Measurements from ENCODE around the gene FHIT. TPM values are rescaled to one million over a fixed set of nuclear protein-coding genes. Genes with fewer than 3 reads are reported as not detected.

FHIT gene
- total RNA-seq, 1 donor, result 16.9 TPM

- Histone ChIP-seq H3K9me3 (ENCODE audit: low read depth, low read length) (no peaks in the 10 kb centered on the region), H3K4me3 (ENCODE audit: low read length) (no peak overlapping the region), H3K27me3 (ENCODE audit: insufficient read depth, low read length) (no peaks in the 10 kb centered on the region), H3K4me1 (ENCODE audit: insufficient read depth, low read length) (no peaks in the 10 kb centered on the region)
These were observed 1164.4 kb downstream of the FHIT start for GRCh38 chr3:60086811-60087210.

- Histone ChIP-seq H3K4me3 (ENCODE audit: low read length) (no peak overlapping the region), H3K4me1 (ENCODE audit: insufficient read depth, low read length) (peaks cover 8% of the 10 kb centered on the region), H3K9me3 (ENCODE audit: low read depth, low read length) (no peaks in the 10 kb centered on the region), H3K27me3 (ENCODE audit: insufficient read depth, low read length) (no peaks in the 10 kb centered on the region)
These were observed 1165.6 kb downstream of the FHIT start for GRCh38 chr3:60085649-60086048.

GRCh38 chr3:60081381-60082095 lies 1169.7 kb downstream of the FHIT start:
- H3K27me3 ChIP-seq (ENCODE audit: insufficient read depth, low read length), result no peaks in the 10 kb centered on the region
- H3K9me3 ChIP-seq (ENCODE audit: low read depth, low read length), result no peaks in the 10 kb centered on the region
- peaks cover 8% of the 10 kb centered on the region for H3K4me1 ChIP-seq (ENCODE audit: insufficient read depth, low read length)
- H3K4me3 ChIP-seq (ENCODE audit: low read length), result no peak overlapping the region

- no peaks in the 10 kb centered on the region for H3K27me3 ChIP-seq (ENCODE audit: insufficient read depth, low read length)
- H3K9me3 ChIP-seq (ENCODE audit: low read depth, low read length), result no peaks in the 10 kb centered on the region
- peaks cover 8% of the 10 kb centered on the region for H3K4me1 ChIP-seq (ENCODE audit: insufficient read depth, low read length)
- peak overlapping the region; percentile 21 for H3K4me3 ChIP-seq (ENCODE audit: low read length)
These were observed 1170.6 kb downstream of the FHIT start for GRCh38 chr3:60080648-60081047.

- Histone ChIP-seq H3K27me3 (ENCODE audit: insufficient read depth, low read length) (no peaks in the 10 kb centered on the region), H3K9me3 (ENCODE audit: low read depth, low read length) (no peaks in the 10 kb centered on the region), H3K4me1 (ENCODE audit: insufficient read depth, low read length) (peaks cover 8% of the 10 kb centered on the region), H3K4me3 (ENCODE audit: low read length) (peak overlapping the region; percentile 7)
These were observed 1172.2 kb downstream of the FHIT start for GRCh38 chr3:60079076-60079475.

- no peak overlapping the region for H3K4me3 ChIP-seq (ENCODE audit: low read length)
- no peaks in the 10 kb centered on the region for H3K27me3 ChIP-seq (ENCODE audit: insufficient read depth, low read length)
- no peaks in the 10 kb centered on the region for H3K9me3 ChIP-seq (ENCODE audit: low read depth, low read length)
- H3K4me1 ChIP-seq (ENCODE audit: insufficient read depth, low read length), result peaks cover 7% of the 10 kb centered on the region
These were observed 1174.9 kb downstream of the FHIT start for GRCh38 chr3:60076331-60076730.

GRCh38 chr3:60073942-60074341 lies 1177.3 kb downstream of the FHIT start:
- no peak overlapping the region for H3K4me3 ChIP-seq (ENCODE audit: low read length)
- H3K27me3 ChIP-seq (ENCODE audit: insufficient read depth, low read length), result no peaks in the 10 kb centered on the region
- no peaks in the 10 kb centered on the region for H3K9me3 ChIP-seq (ENCODE audit: low read depth, low read length)
- H3K4me1 ChIP-seq (ENCODE audit: insufficient read depth, low read length), result no peaks in the 10 kb centered on the region

GRCh38 chr3:60073228-60073627 lies 1178.0 kb downstream of the FHIT start:
- H3K9me3 ChIP-seq (ENCODE audit: low read depth, low read length), result no peaks in the 10 kb centered on the region
- H3K4me3 ChIP-seq (ENCODE audit: low read length), result no peak overlapping the region
- H3K4me1 ChIP-seq (ENCODE audit: insufficient read depth, low read length), result no peaks in the 10 kb centered on the region
- no peaks in the 10 kb centered on the region for H3K27me3 ChIP-seq (ENCODE audit: insufficient read depth, low read length)

- Histone ChIP-seq H3K27me3 (ENCODE audit: insufficient read depth, low read length) (no peaks in the 10 kb centered on the region), H3K4me1 (ENCODE audit: insufficient read depth, low read length) (peaks cover 3% of the 10 kb centered on the region), H3K4me3 (ENCODE audit: low read length) (no peak overlapping the region), H3K9me3 (ENCODE audit: low read depth, low read length) (no peaks in the 10 kb centered on the region)
These were observed 1180.9 kb downstream of the FHIT start for GRCh38 chr3:60070366-60070765.

- Histone ChIP-seq H3K27me3 (ENCODE audit: insufficient read depth, low read length) (no peaks in the 10 kb centered on the region), H3K4me1 (ENCODE audit: insufficient read depth, low read length) (peaks cover 3% of the 10 kb centered on the region)
These were observed 1185.9 kb downstream of the FHIT start for GRCh38 chr3:60065227-60065868.

GRCh38 chr3:60064210-60065178 lies 1186.8 kb downstream of the FHIT start:
- H3K27me3 ChIP-seq (ENCODE audit: insufficient read depth, low read length), result no peaks in the 10 kb centered on the region
- H3K4me3 ChIP-seq (ENCODE audit: low read length), result no peak overlapping the region
- peaks cover 3% of the 10 kb centered on the region for H3K4me1 ChIP-seq (ENCODE audit: insufficient read depth, low read length)
- no peaks in the 10 kb centered on the region for H3K9me3 ChIP-seq (ENCODE audit: low read depth, low read length)

More at GRCh38 chr3:60065227-60065868, 1185.9 kb downstream of the FHIT start:
- Histone ChIP-seq H3K9me3 (ENCODE audit: low read depth, low read length) (no peaks in the 10 kb centered on the region), H3K4me3 (ENCODE audit: low read length) (no peak overlapping the region)

- Histone ChIP-seq H3K4me3 (ENCODE audit: low read length) (no peak overlapping the region), H3K9me3 (ENCODE audit: low read depth, low read length) (no peaks in the 10 kb centered on the region), H3K4me1 (ENCODE audit: insufficient read depth, low read length) (peaks cover 6% of the 10 kb centered on the region), H3K27me3 (ENCODE audit: insufficient read depth, low read length) (no peaks in the 10 kb centered on the region)
These were observed 1194.8 kb downstream of the FHIT start for GRCh38 chr3:60056404-60056803.

- Histone ChIP-seq H3K4me3 (ENCODE audit: low read length) (no peak overlapping the region), H3K4me1 (ENCODE audit: insufficient read depth, low read length) (peaks cover 6% of the 10 kb centered on the region), H3K9me3 (ENCODE audit: low read depth, low read length) (no peaks in the 10 kb centered on the region), H3K27me3 (ENCODE audit: insufficient read depth, low read length) (no peaks in the 10 kb centered on the region)
These were observed 1195.5 kb downstream of the FHIT start for GRCh38 chr3:60055765-60056164.

GRCh38 chr3:60053526-60054265 lies 1197.6 kb downstream of the FHIT start:
- no peaks in the 10 kb centered on the region for H3K9me3 ChIP-seq (ENCODE audit: low read depth, low read length)
- H3K4me1 ChIP-seq (ENCODE audit: insufficient read depth, low read length), result peaks cover 6% of the 10 kb centered on the region
- no peak overlapping the region for H3K4me3 ChIP-seq (ENCODE audit: low read length)
- H3K27me3 ChIP-seq (ENCODE audit: insufficient read depth, low read length), result no peaks in the 10 kb centered on the region

All from mononuclear cell (primary cell).